Neuronal stem cell (in vitro differentiated cells): ENCODE results near the gene BCAP31.
"Not testable (repeated sequence)": the region's sequence is repeated elsewhere in the genome, so short reads cannot be mapped to it uniquely, and the experiment has no call there.

Experiments
- DNase-seq: peaks from one replicate; pipeline ENCODE4 v3.0.0-alpha.2; 2013; ENCODE audit warnings: low spot score
- H2AFZ ChIP-seq: one replicate; pipeline ENCODE4 v1.6.1; 2013; ENCODE audit warnings: mild to moderate bottlenecking, low read length, inconsistent platforms
- H2AK5ac ChIP-seq: 2 replicates; pipeline ENCODE4 v1.6.1; 2013; ENCODE audit warnings: low read depth, mild to moderate bottlenecking, inconsistent platforms, low read length, moderate library complexity, mixed read lengths
- H2BK120ac ChIP-seq: 2 replicates; pipeline ENCODE4 v1.6.1; 2013; ENCODE audit warnings: low read depth, mild to moderate bottlenecking, inconsistent platforms, low read length, moderate library complexity, mixed read lengths
- H2BK12ac ChIP-seq: one replicate; pipeline ENCODE4 v1.6.1; 2013; ENCODE audit warnings: low read length, inconsistent platforms
- H2BK15ac ChIP-seq: 2 replicates; pipeline ENCODE4 v1.6.1; 2013; ENCODE audit warnings: mild to moderate bottlenecking, low read length, inconsistent platforms, mixed read lengths
- H2BK5ac ChIP-seq: one replicate; pipeline ENCODE4 v1.6.1; 2013; ENCODE audit warnings: inconsistent platforms, mild to moderate bottlenecking, low read length, moderate library complexity
- H3K14ac ChIP-seq: one replicate; pipeline ENCODE4 v1.6.1; 2013; ENCODE audit warnings: low read length, inconsistent platforms
- H3K18ac ChIP-seq: 2 replicates; pipeline ENCODE4 v1.6.1; 2013; ENCODE audit warnings: low read length, inconsistent platforms
- H3K23ac ChIP-seq: 2 replicates; pipeline ENCODE4 v1.6.1; 2013; ENCODE audit warnings: low read depth, mild to moderate bottlenecking, mixed read lengths, low read length, inconsistent platforms; ENCODE audit not compliant: poor library complexity
- H3K27ac ChIP-seq: replicated peaks from 3 replicates; pipeline ENCODE4 v1.5.1; 2013; ENCODE audit warnings: low read length, inconsistent platforms
- H3K27me3 ChIP-seq, 3 experiments: 2 replicates each; pipeline ENCODE4 v1.6.1; 2013; ENCODE audit warnings: low read length in 3 of 3, mild to moderate bottlenecking in 2 of 3, inconsistent platforms in 1 of 3, low read depth in 1 of 3, mixed read lengths in 1 of 3, moderate library complexity in 1 of 3; ENCODE audit not compliant: control insufficient read depth in 3 of 3, insufficient read depth in 3 of 3
- H3K36me3 ChIP-seq, 2 donors: replicated peaks in 1 of 2; 2 replicates each; pipeline ENCODE4 v1.6.1; 2013; ENCODE audit warnings: low read length in 2 of 2; ENCODE audit not compliant: control insufficient read depth in 2 of 2, insufficient read depth in 2 of 2
- H3K4ac ChIP-seq: 2 replicates; pipeline ENCODE4 v1.6.1; 2013; ENCODE audit warnings: inconsistent platforms, mild to moderate bottlenecking, low read length, moderate library complexity
- H3K4me1 ChIP-seq, 2 donors: 1 replicate in 1 of 2; 2 replicates in 1 of 2; pipeline ENCODE4 v1.6.1; 2013; ENCODE audit warnings: low read length in 2 of 2, low read depth in 1 of 2; ENCODE audit not compliant: control insufficient read depth in 2 of 2, insufficient read depth in 1 of 2
- H3K4me2 ChIP-seq: one replicate; pipeline ENCODE4 v1.6.1; 2013; ENCODE audit warnings: mild to moderate bottlenecking, low read length, inconsistent platforms; ENCODE audit not compliant: insufficient read depth, poor library complexity, severe bottlenecking
- H3K4me3 ChIP-seq, 2 donors: 2 replicates each; pipeline ENCODE4 v1.5.1; 2013; ENCODE audit warnings: low read length in 2 of 2, mild to moderate bottlenecking in 2 of 2, inconsistent platforms in 1 of 2, moderate library complexity in 1 of 2
- H3K79me1 ChIP-seq: one replicate; pipeline ENCODE4 v1.6.1; 2013; ENCODE audit warnings: low read depth, mild to moderate bottlenecking, inconsistent platforms, low read length, moderate library complexity
- H3K9ac ChIP-seq: one replicate; pipeline ENCODE4 v1.6.1; 2013; ENCODE audit warnings: mild to moderate bottlenecking, low read depth, low read length, inconsistent platforms; ENCODE audit not compliant: poor library complexity
- H3K9me3 ChIP-seq, 2 donors: replicated peaks in 1 of 2; 2 replicates each; pipeline versions ENCODE3 to v1.6.1; 2013; ENCODE audit warnings: low read length in 2 of 2, mild to moderate bottlenecking in 2 of 2, inconsistent platforms in 1 of 2, low read depth in 1 of 2, mixed read lengths in 1 of 2, moderate library complexity in 1 of 2; ENCODE audit not compliant: control insufficient read depth in 2 of 2, insufficient read depth in 1 of 2
- H4K8ac ChIP-seq: one replicate; pipeline ENCODE4 v1.6.1; 2013; ENCODE audit warnings: low read depth, mild to moderate bottlenecking, inconsistent platforms, low read length, moderate library complexity
- H4K91ac ChIP-seq: one replicate; pipeline ENCODE4 v1.6.1; 2013; ENCODE audit warnings: low read length, low read depth, mild to moderate bottlenecking, inconsistent platforms; ENCODE audit not compliant: poor library complexity
- WGBS, 2 donors: extraction: QIAGEN DNeasy Blood & Tissue Kit; methylation state at CpG; one replicate each; pipeline ENCODE4 v1.1.7; 2013; ENCODE audit warnings: missing lambda C conversion rate in 2 of 2, mixed read lengths in 1 of 2; ENCODE audit not compliant: insufficient read length in 2 of 2, insufficient replicate concordance in 1 of 2; ENCODE audit errors: extremely low coverage in 2 of 2; 5-methylcytosine and 5-hydroxymethylcytosine counted together

BCAP31 gene

GRCh38 chrX:153692003-153692402, 32.2 kb downstream of the BCAP31 start:
- H3K14ac ChIP-seq: no peak overlapping the region
- no peak overlapping the region for H4K91ac ChIP-seq
- no peak overlapping the region for H2AK5ac ChIP-seq
- no CpG with 5 or more reads among the region's 4 CpGs for WGBS, 2 donors
- no peaks in the 10 kb centered on the region for H3K9me3 ChIP-seq
- H3K23ac ChIP-seq: no peak overlapping the region
- no peak overlapping the region for H2BK12ac ChIP-seq
- H2BK15ac ChIP-seq: no peak overlapping the region
- no peak overlapping the region for H2BK5ac ChIP-seq
- H3K79me1 ChIP-seq: peaks cover 12% of the 10 kb centered on the region
- no peak overlapping the region for H2AFZ ChIP-seq
- H3K9ac ChIP-seq: no peak overlapping the region
- H3K4me3 ChIP-seq: no peak overlapping the region
- no peak overlapping the region for H3K18ac ChIP-seq
- peaks cover 11 to 59% of the 10 kb centered on the region in 2 donors for H3K36me3 ChIP-seq
- no peak overlapping the region for H2BK120ac ChIP-seq
- H3K4me1 ChIP-seq: peaks cover 3 to 4% of the 10 kb centered on the region in 2 donors
- H3K4ac ChIP-seq: no peak overlapping the region
- no peak overlapping the region for H4K8ac ChIP-seq
- no peak overlapping the region for H3K4me2 ChIP-seq
- no peak for DNase-seq
- H3K27me3 ChIP-seq: no peaks in the 10 kb centered on the region
- no peak overlapping the region for H3K27ac ChIP-seq

- H3K14ac ChIP-seq, H3K4me1 ChIP-seq, H3K9me3 ChIP-seq, H2BK15ac ChIP-seq, DNase-seq, H4K91ac ChIP-seq, H2BK120ac ChIP-seq, H3K27me3 ChIP-seq, H3K23ac ChIP-seq, H2BK5ac ChIP-seq, H3K27ac ChIP-seq, H2AK5ac ChIP-seq, H3K18ac ChIP-seq, H3K9ac ChIP-seq, H2AFZ ChIP-seq, H3K4ac ChIP-seq, H4K8ac ChIP-seq, H2BK12ac ChIP-seq: not testable (repeated sequence)
- Histone ChIP-seq H3K4me3 (peak overlapping the region in 1 of 2 donors; percentile 12), H3K79me1 (peaks cover 12% of the 10 kb centered on the region), H3K36me3 (peaks cover 11 to 58% of the 10 kb centered on the region in 2 donors), H3K4me2 (peak overlapping the region; percentile 25)
- WGBS, 2 donors: no CpG with 5 or more reads among the region's 21 CpGs
These were observed 33.0 kb downstream of the BCAP31 start for GRCh38 chrX:153691032-153691827.

GRCh38 chrX:153690466-153690865, 33.7 kb downstream of the BCAP31 start:
- H2BK120ac ChIP-seq: no peak overlapping the region
- H3K79me1 ChIP-seq: peaks cover 15% of the 10 kb centered on the region
- no peak overlapping the region for H3K27ac ChIP-seq
- H3K36me3 ChIP-seq: peaks cover 11 to 51% of the 10 kb centered on the region in 2 donors
- no peak overlapping the region for H4K91ac ChIP-seq
- H3K4me2 ChIP-seq: peak overlapping the region; percentile 13
- peaks cover 14 to 17% of the 10 kb centered on the region in 2 donors for H3K4me1 ChIP-seq
- H3K23ac ChIP-seq: no peak overlapping the region
- no peak overlapping the region for H3K9ac ChIP-seq
- no peak overlapping the region for H3K4ac ChIP-seq
- no peak overlapping the region for H2AFZ ChIP-seq
- H3K18ac ChIP-seq: no peak overlapping the region
- no peak overlapping the region for H2BK15ac ChIP-seq
- no peak overlapping the region for H2BK12ac ChIP-seq
- no peak overlapping the region for H4K8ac ChIP-seq
- no CpG with 5 or more reads among the region's 14 CpGs for WGBS, 2 donors
- peak overlapping the region in 1 of 2 donors; percentile 62 for H3K4me3 ChIP-seq
- H3K14ac ChIP-seq: no peak overlapping the region
- no peak overlapping the region for H2AK5ac ChIP-seq
- no peak for DNase-seq
- no peaks in the 10 kb centered on the region for H3K9me3 ChIP-seq
- H2BK5ac ChIP-seq: no peak overlapping the region
- H3K27me3 ChIP-seq: no peaks in the 10 kb centered on the region

GRCh38 chrX:153689654-153690465, 34.3 kb downstream of the BCAP31 start:
- Histone ChIP-seq H3K27ac (no peak overlapping the region), H3K9me3 (no peaks in the 10 kb centered on the region), H3K4me1 (peaks cover 16 to 18% of the 10 kb centered on the region in 2 donors), H2BK5ac (no peak overlapping the region), H2BK15ac (no peak overlapping the region), H3K9ac (peak overlapping the region; percentile 90), H2AFZ (no peak overlapping the region), H3K27me3 (no peaks in the 10 kb centered on the region), H3K18ac (no peak overlapping the region), H2BK12ac (no peak overlapping the region), H2BK120ac (no peak overlapping the region), H3K4ac (no peak overlapping the region), H4K91ac (no peak overlapping the region), H3K4me2 (peak overlapping the region; percentile 62), H4K8ac (no peak overlapping the region), H3K79me1 (peaks cover 16% of the 10 kb centered on the region), H3K14ac (peak overlapping the region; percentile 38), H3K36me3 (peaks cover 11 to 46% of the 10 kb centered on the region in 2 donors), H3K4me3 (peak overlapping the region; percentile 62 to 84), H3K23ac (no peak overlapping the region), H2AK5ac (no peak overlapping the region)
- DNase-seq: no peak
- no CpG with 5 or more reads among the region's 19 CpGs for WGBS, 2 donors
